HG03196 (cell line): ENCODE results near the gene MYO1E.

Experiments used
- ATAC-seq: cut with Tn5 transposase; IDR thresholded peaks from one replicate; pipeline ENCODE4 v1.9.1; 2021; ENCODE audit not compliant: unreplicated experiment

Gene MYO1E

GRCh38 chr15:59104602-59104911, 268.1 kb downstream of the MYO1E start:
- ATAC-seq, result no peak

- ATAC-seq, result no peak
These were observed 273.4 kb downstream of the MYO1E start for GRCh38 chr15:59099162-59099685.

- no peak for ATAC-seq
These were observed 276.2 kb downstream of the MYO1E start for GRCh38 chr15:59096429-59096828.

- no peak for ATAC-seq
These were observed 278.6 kb downstream of the MYO1E start for GRCh38 chr15:59094077-59094476.

GRCh38 chr15:59087731-59088130, 284.9 kb downstream of the MYO1E start:
- ATAC-seq, result no peak
